ENCODE results near the gene SCN4A. TPM values are rescaled to one million over a fixed set of nuclear protein-coding genes. Genes with fewer than 3 reads are reported as not detected.
A peak's percentile ranks its signal among the peaks of the same experiment; 100 is the strongest.
"Not testable (repeated sequence)": the region's sequence is repeated elsewhere in the genome, so short reads cannot be mapped to it uniquely, and the experiment has no call there.

Gene SCN4A
- total and polyA plus RNA-seq, 8 donors: 0.05 to 0.88 (median 0.58) TPM

- Histone ChIP-seq H3K36me3 (no peaks in the 10 kb centered on the region), H3K9me3 (no peaks in the 10 kb centered on the region), H3K27ac (no peak overlapping the region), H3K4me3 (no peak overlapping the region), H3K4me1 (no peaks in the 10 kb centered on the region), H3K27me3 (no peaks in the 10 kb centered on the region)
- intact Hi-C loops (cut with DNase I): loop anchor here in 1 of 2 donors (5.0 to 10.0 kb wide), 2 partner anchors 111 to 218 kb away; partner anchors contain the start of gene ERN1
- TF ChIP-seq CTCF (IDR thresholded peaks at IDR 0.05): no peak
- no peak for ATAC-seq
- peak in 2 of 4 donors; percentile 20 to 26 for DNase-seq
Measured at GRCh38 chr17:63916566-63917185, 56.0 kb downstream of the SCN4A start.

DNA sequence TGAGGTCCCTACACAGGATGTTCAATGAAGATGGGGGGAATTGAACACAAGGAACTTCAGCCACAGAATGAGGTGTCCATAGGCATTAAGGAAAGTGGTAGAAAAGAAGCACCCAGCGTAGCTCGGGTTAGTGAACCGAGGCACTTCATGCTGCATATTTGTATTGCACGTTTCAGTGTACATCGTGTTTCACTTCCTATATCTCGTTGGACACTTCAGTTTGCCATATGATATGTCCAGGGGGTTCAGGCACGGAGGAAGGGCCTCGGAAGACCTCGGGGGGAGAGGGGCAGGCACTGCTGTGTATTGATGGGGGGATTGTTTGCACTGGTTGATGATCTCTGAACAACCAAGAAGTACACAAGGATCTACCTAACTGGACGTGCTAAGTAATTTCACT, 57.0 kb downstream of the SCN4A start:
- intact Hi-C loops (cut with DNase I): loop anchor here in 1 of 2 donors (5.0 to 10.0 kb wide), 2 partner anchors 112 to 219 kb away; partner anchors contain the start of gene ERN1
- H3K36me3 ChIP-seq, H3K27me3 ChIP-seq, H3K4me3 ChIP-seq, H3K9me3 ChIP-seq, H3K4me1 ChIP-seq, ATAC-seq, H3K27ac ChIP-seq: not testable (repeated sequence)
- peak in 1 of 4 donors; percentile 8 for DNase-seq

DNA sequence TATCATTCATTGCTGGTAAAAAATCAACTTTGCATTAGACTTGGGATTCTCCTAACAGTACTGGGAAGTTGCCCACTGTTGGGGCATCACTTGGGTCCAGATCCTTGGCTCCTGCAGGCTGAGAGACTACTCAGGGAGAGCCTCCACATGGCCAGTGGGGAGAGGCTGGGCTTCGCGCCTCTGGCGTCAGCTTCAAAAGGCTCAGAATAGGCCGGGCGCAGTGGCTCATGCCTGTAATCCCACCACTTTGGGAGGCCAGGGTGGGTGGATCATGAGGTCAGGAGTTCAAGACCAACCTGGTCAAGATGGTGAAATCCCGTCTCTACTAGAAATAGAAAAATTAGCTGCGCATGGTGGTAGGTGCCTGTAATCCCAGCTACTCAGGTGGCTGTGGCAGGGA, 58.2 kb downstream of the SCN4A start:
- TF ChIP-seq CTCF (IDR thresholded peaks at IDR 0.05): no peak
- peak in 1 of 4 donors; percentile 43 for DNase-seq
- Histone ChIP-seq H3K4me1 (no peaks in the 10 kb centered on the region), H3K4me3 (no peak overlapping the region), H3K9me3 (no peaks in the 10 kb centered on the region), H3K27me3 (no peaks in the 10 kb centered on the region), H3K36me3 (no peaks in the 10 kb centered on the region), H3K27ac (no peak overlapping the region)
- no peak for ATAC-seq
- intact Hi-C loops (cut with DNase I): loop anchor here in 1 of 2 donors (10.0 kb wide), 1 partner anchor 220 kb away; the partner anchor contains the start of gene ERN1

- Histone ChIP-seq H3K4me1 (no peaks in the 10 kb centered on the region), H3K4me3 (no peak overlapping the region), H3K27ac (no peak overlapping the region), H3K27me3 (no peaks in the 10 kb centered on the region), H3K36me3 (no peaks in the 10 kb centered on the region), H3K9me3 (no peaks in the 10 kb centered on the region)
- TF ChIP-seq CTCF (IDR thresholded peaks at IDR 0.05): peak; percentile 75 to 87
- peak; percentile 82 for ATAC-seq
- peak in 1 of 4 donors; percentile 24 for DNase-seq
- intact Hi-C loops (cut with DNase I): loop anchor here in 1 of 2 donors (10.0 kb wide), 1 partner anchor 223 kb away; the partner anchor contains the start of gene ERN1
Measured at GRCh38 chr17:63911657-63912100, 61.0 kb downstream of the SCN4A start.

GRCh38 chr17:63911041-63911635, 61.6 kb downstream of the SCN4A start, which contains the start of gene CSHL1:
CSHL1 (minus strand) TSS chr17:63911258; CDS start chr17:63911196, 62 bp downstream.
- H3K4me1 ChIP-seq: no peaks in the 10 kb centered on the region
- no peaks in the 10 kb centered on the region for H3K27me3 ChIP-seq
- intact Hi-C loops (cut with DNase I): loop anchor here in 1 of 2 donors (10.0 kb wide), 1 partner anchor 224 kb away; the partner anchor contains the start of gene ERN1
- H3K36me3 ChIP-seq: no peaks in the 10 kb centered on the region
- H3K9me3 ChIP-seq: no peaks in the 10 kb centered on the region
- ATAC-seq: no peak
- no peak within 1 kb of the TSS for H3K27ac ChIP-seq
- no peak within 1 kb of the TSS for H3K4me3 ChIP-seq
- no peak for TF ChIP-seq CTCF (IDR thresholded peaks at IDR 0.05)
- DNase-seq: peak in 1 of 4 donors; percentile 45

All from left lung (tissue), 10 donors.